GM12878 (cell line): ENCODE measurements around the gene PRKAG2. TPM values are rescaled to one million over a fixed set of nuclear protein-coding genes. Genes with fewer than 3 reads are reported as not detected.

Experiments
- ATAC-seq: fragments of 200-7000 bp; cut with Tn5 transposase; 3 replicates; pipeline ENCODE4 v1.9.1; 2020; ENCODE audit warnings: mild to moderate bottlenecking, moderate library complexity
- BruUV-seq: library from RNA; stranded (reverse); fragments of 400-500 nt; replicated peaks from 2 replicates; lab custom pipeline; 2021; lab: Mats Ljungman, UMichigan
- CTCF ChIA-PET: fragments of 300-600 bp; sonication (Branson Sonifier 250); formaldehyde crosslinking; extraction: SDS; loops from one replicate; lab custom pipeline; 2021; ENCODE audit warnings: inconsistent platforms; lab: Yijun Ruan, JAX
- POLR2A ChIA-PET: fragments of 350-600 bp; formaldehyde crosslinking; extraction: SDS; loops from one replicate; lab custom pipeline; 2021; ENCODE audit warnings: inconsistent platforms; lab: Charles Lee
- RAD21 ChIA-PET: fragments of 300-600 bp; sonication (Branson Sonifier 250); formaldehyde crosslinking; loops from one replicate; lab custom pipeline; 2023; ENCODE audit warnings: antibody characterized with exemption; ENCODE audit not compliant: unreplicated experiment; lab: Charles Lee
- SMC1A ChIA-PET: fragments of 300-600 bp; sonication (Branson Sonifier 250); formaldehyde crosslinking; loops from one replicate; lab custom pipeline; 2023; ENCODE audit not compliant: unreplicated experiment, uncharacterized antibody; lab: Charles Lee
- DNase-seq: peaks from one replicate; pipeline ENCODE4 v3.0.0-alpha.2; 2011; ENCODE audit warnings: low read depth, low spot score
- FAIRE-seq: peaks from 3 replicates; lab custom pipeline; 2011; peaks lifted over from hg19 to GRCh38; lab: Jason Lieb, UNC
- H2AFZ ChIP-seq: 2 replicates; pipeline ENCODE4 v1.6.0; 2011; ENCODE audit warnings: low read depth, low read length, control low read depth; ENCODE audit not compliant: control insufficient read depth
- H3K27ac ChIP-seq: 2 replicates; pipeline ENCODE4 v1.5.1; 2011; ENCODE audit warnings: control low read depth; ENCODE audit not compliant: control insufficient read depth, insufficient read depth
- H3K27me3 ChIP-seq, 2 experiments: replicated peaks in 1 of 2; 2 replicates each; pipeline versions ENCODE4 v1.6.0 to v1.6.1; 2011; ENCODE audit warnings: low read length in 1 of 2; ENCODE audit not compliant: control insufficient read depth in 2 of 2, insufficient read depth in 2 of 2
- H3K36me3 ChIP-seq, 2 experiments: 2 replicates each; pipeline ENCODE4 v1.5.1; 2011; ENCODE audit warnings: low read length in 1 of 2; ENCODE audit not compliant: control insufficient read depth in 2 of 2, insufficient read depth in 2 of 2
- H3K4me1 ChIP-seq: 2 replicates; pipeline ENCODE4 v1.6.1; 2011; ENCODE audit warnings: mild to moderate bottlenecking, low read length, moderate library complexity, mixed read lengths; ENCODE audit not compliant: control insufficient read depth, insufficient read depth
- H3K4me2 ChIP-seq: 2 replicates; pipeline ENCODE4 v1.6.0; 2011; ENCODE audit warnings: control low read depth; ENCODE audit not compliant: control insufficient read depth, insufficient read depth
- H3K4me3 ChIP-seq: fragments of 200-600 bp; sonication (generic); 2 replicates; pipeline ENCODE4 v1.5.1; 2016
- H3K79me2 ChIP-seq: 2 replicates; pipeline ENCODE4 v1.6.0; 2011; ENCODE audit warnings: low read length; ENCODE audit not compliant: control insufficient read depth, insufficient read depth
- H3K9ac ChIP-seq: 2 replicates; pipeline ENCODE4 v1.8.0; 2011; ENCODE audit warnings: low read length, control low read depth, mixed read lengths; ENCODE audit not compliant: control insufficient read depth, insufficient read depth
- H3K9me3 ChIP-seq: replicated peaks from 3 replicates; pipeline ENCODE4 v1.5.1; 2011; ENCODE audit warnings: mild to moderate bottlenecking, low read length; ENCODE audit not compliant: control insufficient read depth, insufficient read depth
- H4K20me1 ChIP-seq: 2 replicates; pipeline ENCODE4 v1.6.0; 2011; ENCODE audit not compliant: control insufficient read depth, insufficient read depth
- CREM ChIP-seq: IDR thresholded peaks from 2 replicates; pipeline ENCODE4 v1.6.1; 2014; ENCODE audit warnings: antibody characterized with exemption, low read depth
- GABPA ChIP-seq: IDR thresholded peaks from 2 replicates; pipeline ENCODE4 v1.6.1; 2014; ENCODE audit warnings: antibody characterized with exemption, low read depth, mild to moderate bottlenecking, inconsistent platforms
- HSF1 ChIP-seq: fragments of 150-350 bp; IDR thresholded peaks from 2 replicates; pipeline ENCODE4 v1.6.1; 2014; ENCODE audit warnings: mild to moderate bottlenecking, low read depth, low read length
- NKRF ChIP-seq: fragments of 450-650 bp; conservative IDR thresholded peaks from 2 replicates; pipeline ENCODE4 v1.6.1; 2017; ENCODE audit warnings: mild to moderate bottlenecking, moderate library complexity
- NR2F1 ChIP-seq: fragments of 450-650 bp; conservative IDR thresholded peaks from 2 replicates; pipeline ENCODE4 v1.6.1; 2017; ENCODE audit warnings: mild to moderate bottlenecking
- PAX5 ChIP-seq: IDR thresholded peaks from 2 replicates; pipeline ENCODE4 v1.6.1; 2011; ENCODE audit warnings: low read depth, low read length, borderline replicate concordance
- SMAD1 ChIP-seq: fragments of 450-650 bp; IDR thresholded peaks from 2 replicates; pipeline ENCODE4 v1.6.1; 2018; ENCODE audit warnings: mild to moderate bottlenecking, low read depth; ENCODE audit not compliant: partially characterized antibody
- TCF12 ChIP-seq: IDR thresholded peaks from 2 replicates; pipeline ENCODE4 v1.6.1; 2011; ENCODE audit warnings: low read depth, mild to moderate bottlenecking, low read length
- USF2 ChIP-seq: IDR thresholded peaks from 2 replicates; pipeline ENCODE4 v1.6.1; 2011; ENCODE audit warnings: low read depth, low read length, improper control_type of control experiment, borderline replicate concordance
- ZBTB33 ChIP-seq: fragments of 450-650 bp; IDR thresholded peaks from 2 replicates; pipeline ENCODE4 v1.6.1; 2017; ENCODE audit warnings: mild to moderate bottlenecking
- ZNF592 ChIP-seq: fragments of 450-650 bp; IDR thresholded peaks from 2 replicates; pipeline ENCODE4 v1.6.1; 2017; ENCODE audit warnings: mild to moderate bottlenecking, moderate library complexity
- ZNF622 ChIP-seq: fragments of 450-650 bp; IDR thresholded peaks from 2 replicates; pipeline ENCODE4 v1.6.1; 2017; ENCODE audit warnings: mild to moderate bottlenecking, inconsistent platforms
- ZZZ3 ChIP-seq: IDR thresholded peaks from 2 replicates; pipeline ENCODE4 v1.6.1; 2011; ENCODE audit warnings: low read depth; ENCODE audit not compliant: control insufficient read depth, insufficient read length
- WGBS: methylation state at CpG from one replicate; pipeline ENCODE4 v1.1.6; 2016; ENCODE audit warnings: low lambda C conversion rate; ENCODE audit not compliant: insufficient replicate concordance, insufficient coverage; ENCODE audit errors: missing lambda C conversion rate; 5-methylcytosine and 5-hydroxymethylcytosine counted together
- in situ Hi-C: fragments of 300-500 bp; cut with MboI; formaldehyde crosslinking; loops from 9 replicates; pipeline ENCODE4 v1.14.3; 2018; ENCODE audit warnings: mixed read lengths
- intact Hi-C: fragments of 100-400 bp; cut with micrococcal nuclease; formaldehyde crosslinking; loops from one replicate; pipeline ENCODE4 v1.14.2; 2022; ENCODE audit not compliant: unreplicated experiment
- polyA plus RNA-seq, 11 experiments: library from polyadenylated mRNA; depleted of rRNA in 4 of 11; unstranded in 6 of 11; stranded (reverse) in 5 of 11; fragments of >200 nt; fragmentation: Nextera tagmentation in 4 of 11; fragmentation: Illumina TruSeq in 1 of 11; extraction: Ambion mirVana in 4 of 11; extraction: Trizol in 1 of 11; gene quantifications; 1 replicate in 1 of 11; 2 replicates in 10 of 11; pipeline versions ENCODE4 v1.2.1 to v1.2.3, GENCODE V29; 2011 to 2016; ENCODE audit warnings: inconsistent platforms in 2 of 11, missing spikeins in 2 of 11, low read depth in 1 of 11
- total RNA-seq, 4 experiments: library from RNA; depleted of rRNA in 3 of 4; stranded (reverse); fragments of >200 nt in 3 of 4; fragmentation: Illumina TruSeq in 1 of 4; extraction: Trizol in 1 of 4; gene quantifications; 2 replicates each; pipeline versions ENCODE4 v1.2.1 to v1.2.3, GENCODE V29; 2013 to 2021

The PRKAG2 gene
- total and polyA plus RNA-seq, 10 of the 15 experiments (the other 5 are each of a cell fraction or from before 2014, with no cell fraction given) = 3.4 to 8.9 (median 6.8) TPM

- FAIRE-seq (no peak), ATAC-seq (no peak), DNase-seq (no peak)
- CTCF ChIA-PET = no interaction called here
- Histone ChIP-seq H3K9me3 (no peaks in the 10 kb centered on the region), H3K4me2 (no peak overlapping the region), H4K20me1 (no peaks in the 10 kb centered on the region), H3K27ac (no peak overlapping the region), H3K4me3 (no peak overlapping the region), H3K27me3 (no peaks in the 10 kb centered on the region), H3K4me1 (no peaks in the 10 kb centered on the region; the same call in 1 of the 2 replicates), H3K79me2 (no peaks in the 10 kb centered on the region), H2AFZ (no peak overlapping the region), H3K36me3 (no peaks in the 10 kb centered on the region), H3K9ac (no peak overlapping the region)
- in situ Hi-C loops (no loop called here), intact Hi-C loops (no loop called here)
- WGBS = 88% methylated on average over 14 of the region's 14 CpGs
- RAD21 ChIA-PET = no interaction called here
- BruUV-seq = no TSS peak
- SMC1A ChIA-PET = no interaction called here
- POLR2A ChIA-PET = no interaction called here
- TF ChIP-seq ZZZ3 (no peak), GABPA (no peak), TCF12 (no peak), ZNF592 (no peak), PAX5 (no peak), CREM (no peak), ZBTB33 (no peak), NKRF (no peak), HSF1 (no peak), SMAD1 (no peak), NR2F1 (no peak), ZNF622 (no peak), USF2 (no peak)
Measured at GRCh38 chr7:151793531-151793951, 83.4 kb downstream of the PRKAG2 start.
